DND-41 (cell line): Measurements from ENCODE around the gene GATAD2B.
"Not testable (repeated sequence)": the region's sequence is repeated elsewhere in the genome, so short reads cannot be mapped to it uniquely, and the experiment has no call there.

Experiments used
- ATAC-seq: fragments of 200-7000 bp; cut with Tn5 transposase; 3 replicates; pipeline ENCODE4 v1.9.1; 2021; ENCODE audit warnings: low read depth; ENCODE audit not compliant: insufficient read depth
- DNase-seq: peaks from one replicate; pipeline ENCODE4 v3.0.0-alpha.2; 2020
- H2AFZ ChIP-seq: 2 replicates; pipeline ENCODE4 v1.6.0; 2012; ENCODE audit warnings: low read depth, low read length
- H3K27ac ChIP-seq: 2 replicates; pipeline ENCODE4 v1.5.1; 2012; ENCODE audit warnings: low read length, inconsistent platforms
- H3K27me3 ChIP-seq: fragments of 200-600 bp; sonication (generic); 2 replicates; pipeline ENCODE4 v1.6.0; 2012; ENCODE audit warnings: low read length, mild to moderate bottlenecking, inconsistent platforms; ENCODE audit not compliant: insufficient read depth, poor library complexity
- H3K36me3 ChIP-seq: 2 replicates; pipeline ENCODE4 v1.5.1; 2012; ENCODE audit warnings: low read length, inconsistent platforms; ENCODE audit not compliant: insufficient read depth
- H3K4me1 ChIP-seq: 2 replicates; pipeline ENCODE4 v1.5.1; 2012; ENCODE audit warnings: mild to moderate bottlenecking, low read length; ENCODE audit not compliant: insufficient read depth
- H3K4me2 ChIP-seq: 2 replicates; pipeline ENCODE4 v1.6.0; 2012; ENCODE audit warnings: mild to moderate bottlenecking, moderate library complexity, low read length, inconsistent platforms; ENCODE audit not compliant: insufficient read depth
- H3K4me3 ChIP-seq, 2 experiments: fragments of 200-600 bp in 1 of 2; shearing (Covaris generic) in 1 of 2; 2 replicates each; pipeline ENCODE4 v1.5.1; 2012 to 2016; ENCODE audit warnings: inconsistent platforms in 2 of 2, low read length in 2 of 2, mild to moderate bottlenecking in 2 of 2, low read depth in 1 of 2, moderate library complexity in 1 of 2
- H3K79me2 ChIP-seq: 2 replicates; pipeline ENCODE4 v1.6.0; 2012; ENCODE audit warnings: low read length, inconsistent platforms; ENCODE audit not compliant: insufficient read depth
- H3K9ac ChIP-seq: 2 replicates; pipeline ENCODE4 v1.6.0; 2012; ENCODE audit warnings: low read depth, mild to moderate bottlenecking, inconsistent platforms, low read length, moderate library complexity
- H3K9me3 ChIP-seq: 2 replicates; pipeline ENCODE4 v1.5.1; 2012; ENCODE audit warnings: low read length, moderate library complexity, mild to moderate bottlenecking, inconsistent platforms; ENCODE audit not compliant: insufficient read depth, severe bottlenecking
- H4K20me1 ChIP-seq: 2 replicates; pipeline ENCODE4 v1.6.0; 2012; ENCODE audit warnings: low read length; ENCODE audit not compliant: insufficient read depth
- CTCF ChIP-seq: IDR thresholded peaks from 2 replicates; pipeline ENCODE4 v1.5.1; 2012; ENCODE audit warnings: borderline replicate concordance, low read length, moderate library complexity, mild to moderate bottlenecking; ENCODE audit not compliant: poor library complexity, severe bottlenecking; ENCODE audit errors: extremely low read depth
- EZH2 ChIP-seq: IDR thresholded peaks from 3 replicates; pipeline ENCODE4 v1.6.1; 2012; ENCODE audit warnings: borderline replicate concordance, low read depth, mild to moderate bottlenecking, moderate library complexity, low read length, inconsistent platforms; ENCODE audit not compliant: severe bottlenecking

GATAD2B gene

GRCh38 chr1:153899509-153899908 is 23.3 kb downstream of the GATAD2B start:
- Histone ChIP-seq H3K36me3 (peaks cover 37% of the 10 kb centered on the region), H3K9me3 (no peaks in the 10 kb centered on the region), H3K4me1 (no peaks in the 10 kb centered on the region), H2AFZ (no peak overlapping the region), H3K4me2 (no peak overlapping the region), H3K27ac (no peak overlapping the region), H3K79me2 (peaks cover 96% of the 10 kb centered on the region), H3K9ac (no peak overlapping the region), H4K20me1 (peaks cover 53% of the 10 kb centered on the region), H3K27me3 (no peaks in the 10 kb centered on the region), H3K4me3 (no peak overlapping the region)
- TF ChIP-seq EZH2: no peak
- TF ChIP-seq CTCF: no peak
- DNase-seq (no peak), ATAC-seq (no peak)

- H3K4me1 ChIP-seq, H2AFZ ChIP-seq, H3K4me2 ChIP-seq, H3K27ac ChIP-seq, H3K9ac ChIP-seq, H3K4me3 ChIP-seq, H3K9me3 ChIP-seq, DNase-seq, ATAC-seq, H3K27me3 ChIP-seq: not testable (repeated sequence)
- H3K36me3 ChIP-seq: peaks cover 52% of the 10 kb centered on the region
- H4K20me1 ChIP-seq: peaks cover 36% of the 10 kb centered on the region; the same call in 1 of the 2 replicates
- peaks cover 96% of the 10 kb centered on the region for H3K79me2 ChIP-seq
Measured at GRCh38 chr1:153895866-153896265, 26.9 kb downstream of the GATAD2B start.

- H3K27ac ChIP-seq, ATAC-seq, DNase-seq, H3K9me3 ChIP-seq, H3K4me2 ChIP-seq, H2AFZ ChIP-seq, H3K27me3 ChIP-seq, H3K4me3 ChIP-seq, H3K4me1 ChIP-seq, H3K9ac ChIP-seq: not testable (repeated sequence)
- H4K20me1 ChIP-seq: peaks cover 44% of the 10 kb centered on the region
- H3K36me3 ChIP-seq: peaks cover 73% of the 10 kb centered on the region
- H3K79me2 ChIP-seq: peaks cover 99% of the 10 kb centered on the region
Measured at GRCh38 chr1:153891042-153891441, 31.7 kb downstream of the GATAD2B start.

DNA sequence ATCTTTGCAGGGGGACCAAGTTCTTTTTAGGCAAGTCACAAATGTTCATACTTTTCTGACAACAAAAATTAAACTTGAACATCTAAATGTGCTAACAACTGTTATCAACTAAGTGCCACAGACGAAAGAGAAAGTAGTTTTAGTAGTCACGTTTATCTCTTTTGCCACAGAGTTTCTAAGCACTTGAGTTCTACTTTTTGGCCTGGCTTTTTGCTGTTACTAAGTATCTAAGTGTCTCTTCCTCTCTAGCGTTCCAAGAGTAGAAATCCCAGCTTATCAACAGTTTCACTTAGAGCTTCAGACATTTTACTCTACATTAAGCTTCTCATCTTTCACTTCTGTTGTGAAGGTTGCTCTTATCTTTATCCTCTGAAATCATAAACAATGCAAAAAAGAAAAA is 34.2 kb downstream of the GATAD2B start:
- no peak overlapping the region for H3K9ac ChIP-seq
- no peak overlapping the region for H3K4me3 ChIP-seq
- no peaks in the 10 kb centered on the region for H3K9me3 ChIP-seq
- peaks cover 99% of the 10 kb centered on the region for H3K79me2 ChIP-seq
- no peak overlapping the region for H3K4me2 ChIP-seq
- DNase-seq: no peak
- H3K27me3 ChIP-seq: no peaks in the 10 kb centered on the region
- H3K36me3 ChIP-seq: peaks cover 52% of the 10 kb centered on the region
- H4K20me1 ChIP-seq: peaks cover 46% of the 10 kb centered on the region
- no peak overlapping the region for H2AFZ ChIP-seq
- no peak for TF ChIP-seq EZH2
- no peak for TF ChIP-seq CTCF
- ATAC-seq: no peak
- H3K27ac ChIP-seq: no peak overlapping the region
- no peaks in the 10 kb centered on the region for H3K4me1 ChIP-seq
